Fibroblast of peridontal ligament (primary cell): ENCODE results near the gene SELENOO.

Source experiments
- DNase-seq: peaks from one replicate; pipeline ENCODE4 v3.0.0-alpha.2; 2010; ENCODE audit errors: extremely low read depth

Gene SELENOO

GRCh38 chr22:50255099-50255498 lies 54.3 kb downstream of the SELENOO start:
- no peak for DNase-seq

GRCh38 chr22:50255607-50256006 lies 54.8 kb downstream of the SELENOO start:
- no peak for DNase-seq

GRCh38 chr22:50256258-50256862 lies 55.5 kb downstream of the SELENOO start:
- DNase-seq, result no peak

GRCh38 chr22:50257041-50257440 lies 56.2 kb downstream of the SELENOO start:
- no peak for DNase-seq

- DNase-seq, result no peak
Measured at GRCh38 chr22:50257451-50258360, 56.9 kb downstream of the SELENOO start.

- DNase-seq, result no peak
Measured at GRCh38 chr22:50258361-50259292, 57.8 kb downstream of the SELENOO start.

- DNase-seq, result no peak
Measured at GRCh38 chr22:50259302-50259701, 58.5 kb downstream of the SELENOO start.

- DNase-seq, result no peak
Measured at GRCh38 chr22:50260434-50260800, 59.6 kb downstream of the SELENOO start.

- peak; percentile 58 for DNase-seq
Measured at GRCh38 chr22:50260801-50261614, 60.2 kb downstream of the SELENOO start.

- no peak for DNase-seq
Measured at GRCh38 chr22:50261615-50262459, 61.0 kb downstream of the SELENOO start, which contains the start of gene MAPK12. Gene MAPK12, minus strand, starts transcription at chr22:50261683. Its CDS starts 174 bp downstream, at chr22:50261509.

- DNase-seq, result no peak
Measured at GRCh38 chr22:50262460-50262911, 61.7 kb downstream of the SELENOO start.

- no peak for DNase-seq
Measured at GRCh38 chr22:50262973-50263617, 62.3 kb downstream of the SELENOO start.

- no peak for DNase-seq
Measured at GRCh38 chr22:50264104-50264745, 63.4 kb downstream of the SELENOO start.

GRCh38 chr22:50264946-50265669 lies 64.3 kb downstream of the SELENOO start:
- DNase-seq, result no peak

- DNase-seq, result no peak
Measured at GRCh38 chr22:50266994-50267393, 66.2 kb downstream of the SELENOO start.
